Measurements from ENCODE around the gene FBLN2.

The FBLN2 gene

DNA sequence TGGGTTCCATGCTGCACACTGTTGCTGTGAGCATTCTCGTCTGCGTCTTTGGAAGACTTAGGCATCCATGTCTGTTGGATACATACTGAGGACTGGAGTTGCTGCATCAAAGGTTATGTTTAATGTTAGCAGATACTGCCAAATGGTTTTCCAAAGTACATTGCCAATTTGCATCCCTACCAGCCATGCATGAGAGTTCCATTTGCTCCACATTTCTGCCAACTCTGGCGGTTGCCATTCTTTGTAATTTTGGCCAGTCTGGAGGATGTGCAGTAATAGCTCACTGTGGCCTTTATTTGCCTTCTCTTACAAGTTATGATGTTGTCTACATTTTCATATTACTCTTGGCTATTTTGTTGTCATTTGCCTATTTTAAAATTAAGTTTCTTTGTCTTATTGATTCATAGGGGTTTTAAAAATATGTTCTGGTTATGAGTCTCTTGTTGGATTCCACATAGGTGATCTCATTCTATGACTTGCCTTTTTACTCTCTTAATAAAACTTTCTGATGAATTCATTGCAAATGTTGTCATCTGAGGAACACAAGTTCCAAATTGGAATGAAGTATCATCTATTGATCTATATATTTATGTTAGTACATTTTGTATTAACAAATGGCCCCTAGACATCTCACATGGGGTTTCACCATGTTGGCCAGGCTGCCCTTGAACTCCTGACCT, 42.1 kb downstream of the FBLN2 start:
- H3K9me3 Mint-ChIP-seq, result no peaks in the 10 kb centered on the region
- no peaks in the 10 kb centered on the region for H3K36me3 Mint-ChIP-seq
- no peak for DNase-seq (ENCODE audit: low spot score in 2 of 2)
- H3K4me1 Mint-ChIP-seq, result no peaks in the 10 kb centered on the region
- H3K27me3 Mint-ChIP-seq, result no peaks in the 10 kb centered on the region
- no peak for ATAC-seq (ENCODE audit: low read depth)
- no peak overlapping the region for H3K27ac Mint-ChIP-seq
- H3K4me3 Mint-ChIP-seq, result no peak overlapping the region

DNA sequence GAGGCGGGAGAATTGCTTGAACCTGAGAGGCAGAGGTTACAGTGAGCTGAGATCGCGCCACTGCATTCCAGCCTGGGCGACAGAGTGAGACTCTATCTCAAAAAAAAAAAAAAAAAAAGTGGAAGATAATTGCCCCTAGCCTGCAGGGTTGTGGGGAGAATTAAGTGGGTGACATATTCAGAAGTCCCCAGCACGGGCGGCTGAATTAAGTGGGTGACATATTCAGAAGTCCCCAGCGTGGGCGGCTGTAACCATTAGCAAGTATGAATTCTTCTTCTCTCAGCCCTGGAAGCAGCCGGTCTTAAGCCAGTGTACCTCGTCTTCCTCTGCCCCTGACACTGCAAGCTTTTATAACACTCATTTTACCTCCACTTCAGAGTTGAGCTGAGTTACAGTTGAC, 44.7 kb downstream of the FBLN2 start:
- Mint-ChIP-seq H3K9me3 (no peaks in the 10 kb centered on the region), H3K4me3 (no peak overlapping the region), H3K27me3 (peaks cover 2% of the 10 kb centered on the region), H3K36me3 (no peaks in the 10 kb centered on the region), H3K4me1 (no peaks in the 10 kb centered on the region), H3K27ac (no peak overlapping the region)
- ATAC-seq (ENCODE audit: low read depth) (no peak), DNase-seq (ENCODE audit: low spot score in 2 of 2) (no peak)

DNA sequence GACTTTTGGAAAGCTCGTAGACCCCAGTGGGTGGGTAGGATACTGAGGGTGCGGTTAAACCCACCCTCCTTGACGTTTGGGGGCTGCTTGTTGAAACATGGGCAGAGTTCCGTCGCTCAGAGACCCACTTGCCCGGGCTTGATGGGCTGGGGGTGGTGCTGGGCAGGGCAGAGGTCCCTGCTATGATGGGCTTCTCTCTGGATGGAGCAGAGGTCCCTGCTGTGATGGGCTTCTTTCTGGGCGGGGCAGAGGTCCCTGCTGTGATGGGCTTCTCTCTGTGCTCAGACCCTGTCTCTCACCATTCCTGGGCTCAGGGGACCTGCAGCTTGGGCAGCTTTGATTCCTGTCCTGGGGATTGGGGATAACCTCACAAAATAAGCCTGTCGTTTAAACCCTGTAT, 45.2 kb downstream of the FBLN2 start:
- no peak overlapping the region for H3K4me3 Mint-ChIP-seq

DNA sequence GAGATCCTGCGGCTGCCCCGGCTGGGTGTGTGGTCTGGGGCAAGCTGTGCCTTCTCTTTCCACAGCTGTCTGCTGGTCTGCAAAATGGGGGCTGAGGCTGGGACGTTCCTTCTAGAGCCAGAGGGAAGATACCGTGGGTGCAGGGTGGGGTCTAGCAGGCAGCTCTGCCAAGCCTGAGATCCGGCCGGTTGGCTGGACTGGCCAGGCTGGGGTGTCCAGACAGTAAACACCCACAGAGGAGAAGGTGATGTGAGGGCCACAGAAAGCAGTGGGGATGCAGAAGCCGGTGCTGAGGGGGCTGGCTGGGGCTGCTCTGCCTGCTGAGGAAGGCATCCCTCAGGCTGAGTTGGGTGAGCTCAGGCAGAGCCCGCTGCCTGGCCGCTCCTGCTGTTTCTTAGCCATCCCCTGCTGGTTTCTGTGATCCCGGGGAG, 46.1 kb downstream of the FBLN2 start:
- DNase-seq (ENCODE audit: low spot score in 2 of 2) (no peak), ATAC-seq (ENCODE audit: low read depth) (no peak)
- Mint-ChIP-seq H3K4me1 (no peaks in the 10 kb centered on the region), H3K4me3 (no peak overlapping the region), H3K9me3 (no peaks in the 10 kb centered on the region), H3K27me3 (peaks cover 8% of the 10 kb centered on the region), H3K27ac (no peak overlapping the region), H3K36me3 (peaks cover 3% of the 10 kb centered on the region)

More for the DNA sequence above, 45.2 kb downstream of the FBLN2 start:
- ATAC-seq (ENCODE audit: low read depth) (no peak), DNase-seq (ENCODE audit: low spot score in 2 of 2) (no peak)
- Mint-ChIP-seq H3K27me3 (peaks cover 7% of the 10 kb centered on the region), H3K4me1 (no peaks in the 10 kb centered on the region), H3K27ac (no peak overlapping the region), H3K36me3 (peaks cover under 1% of the 10 kb centered on the region), H3K9me3 (no peaks in the 10 kb centered on the region)

DNA sequence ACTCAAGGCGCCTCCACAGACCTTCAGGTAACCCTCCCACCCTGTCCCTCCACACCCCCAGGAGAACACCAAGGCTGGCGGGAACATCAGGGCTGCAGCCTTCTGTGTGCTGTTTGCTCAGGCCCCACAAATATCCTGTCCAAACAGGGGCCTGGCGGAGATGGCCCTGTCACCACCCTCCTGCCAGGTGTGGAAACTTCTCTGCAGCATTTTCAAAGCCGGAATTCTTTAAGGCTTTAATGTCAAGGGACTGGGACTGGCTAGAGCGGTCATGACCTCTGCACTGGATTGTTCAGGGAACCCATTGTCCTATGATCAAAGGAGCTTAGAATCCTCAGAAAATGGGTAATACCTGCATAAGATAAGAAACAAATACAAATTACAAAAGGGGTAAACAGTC, 46.6 kb downstream of the FBLN2 start:
- no peak for ATAC-seq (ENCODE audit: low read depth)
- DNase-seq (ENCODE audit: low spot score in 2 of 2), result no peak
- H3K27me3 Mint-ChIP-seq, result peaks cover 8% of the 10 kb centered on the region
- H3K27ac Mint-ChIP-seq, result no peak overlapping the region
- no peak overlapping the region for H3K4me3 Mint-ChIP-seq
- no peaks in the 10 kb centered on the region for H3K9me3 Mint-ChIP-seq
- peaks cover 3% of the 10 kb centered on the region for H3K36me3 Mint-ChIP-seq
- no peaks in the 10 kb centered on the region for H3K4me1 Mint-ChIP-seq

DNA sequence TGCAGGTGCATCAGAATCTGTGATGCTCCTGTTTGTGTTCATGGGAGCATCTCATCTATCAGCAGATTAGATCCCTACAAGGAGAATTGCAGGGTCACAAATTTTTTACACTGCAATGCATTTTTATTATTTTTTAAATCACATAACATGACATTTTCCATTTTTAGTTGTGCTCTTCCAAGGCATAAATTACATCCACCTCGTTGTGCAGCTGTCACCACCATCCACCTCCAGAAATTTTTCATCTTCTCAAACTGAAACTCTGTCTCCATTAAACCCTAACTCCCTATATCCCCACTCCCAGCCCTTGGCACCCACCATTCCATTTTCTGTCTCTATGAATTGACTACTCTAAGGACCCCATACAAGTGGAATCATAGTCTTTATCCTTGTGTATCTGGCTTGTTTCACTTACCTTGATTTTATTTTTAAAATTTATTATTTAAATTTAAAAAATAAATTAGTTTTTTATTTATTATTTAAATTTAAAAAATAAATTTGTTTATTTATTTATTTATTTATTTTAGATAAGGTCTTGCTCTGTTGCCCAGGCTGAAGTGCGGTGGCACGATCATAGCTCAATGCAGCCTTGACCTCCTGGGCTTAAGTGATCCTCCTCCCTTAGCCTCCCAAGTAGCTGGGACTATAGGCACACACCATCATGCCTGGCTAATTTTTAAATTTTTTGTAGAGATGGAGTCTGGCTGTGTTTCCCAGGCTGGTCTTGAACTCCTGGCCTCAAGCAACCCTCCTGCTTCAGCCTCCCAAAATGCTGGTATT, 47.7 kb downstream of the FBLN2 start:
- ATAC-seq (ENCODE audit: low read depth) (no peak), DNase-seq (ENCODE audit: low spot score in 2 of 2) (no peak)
- Mint-ChIP-seq H3K36me3 (peaks cover 3% of the 10 kb centered on the region), H3K27ac (no peak overlapping the region), H3K27me3 (peaks cover 8% of the 10 kb centered on the region), H3K4me3 (no peak overlapping the region), H3K4me1 (no peaks in the 10 kb centered on the region), H3K9me3 (no peaks in the 10 kb centered on the region)

DNA sequence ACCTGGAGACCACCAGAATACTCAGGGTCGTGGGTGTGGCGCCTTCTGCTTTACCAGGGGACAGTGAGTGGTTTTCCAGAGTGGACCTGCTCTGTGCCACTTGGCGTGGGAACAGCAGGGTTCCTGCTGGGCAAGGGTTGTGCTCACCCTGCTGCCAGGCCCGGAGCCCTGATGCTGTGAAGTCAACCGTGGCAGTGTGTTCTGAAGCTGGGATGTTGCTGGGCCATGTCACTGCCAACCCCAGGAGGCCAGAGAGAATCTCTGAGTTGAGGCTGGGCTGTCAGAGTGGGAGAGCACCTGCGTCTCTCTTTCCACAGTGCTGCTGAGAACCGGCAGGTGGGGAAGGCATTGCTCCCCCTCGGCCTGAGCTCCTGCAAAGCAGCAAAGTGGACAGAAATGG, 48.7 kb downstream of the FBLN2 start:
- Mint-ChIP-seq H3K4me3 (no peak overlapping the region), H3K9me3 (no peaks in the 10 kb centered on the region), H3K27ac (no peak overlapping the region), H3K27me3 (peaks cover 8% of the 10 kb centered on the region), H3K36me3 (peaks cover 3% of the 10 kb centered on the region), H3K4me1 (no peaks in the 10 kb centered on the region)
- DNase-seq (ENCODE audit: low spot score in 2 of 2) (no peak), ATAC-seq (ENCODE audit: low read depth) (no peak)

DNA sequence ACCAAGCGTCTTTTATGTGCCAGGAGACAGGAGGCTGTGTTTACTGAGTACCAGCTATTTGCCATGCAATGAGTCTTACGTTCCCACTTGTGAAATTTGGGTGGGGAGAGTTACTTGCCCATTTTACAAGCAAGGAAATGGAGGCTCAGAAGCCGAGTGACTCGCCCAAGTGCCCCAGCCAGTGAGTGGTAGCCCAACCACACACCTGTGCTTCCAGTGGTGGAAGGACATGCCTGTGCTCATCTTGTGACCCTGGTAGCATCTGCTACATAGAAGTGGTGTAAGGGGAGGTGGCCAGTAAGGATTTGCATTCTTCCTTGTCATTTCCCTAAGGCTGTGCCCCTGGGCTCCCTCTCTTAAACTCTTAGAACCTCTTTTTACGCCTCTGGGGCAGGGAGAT, 49.3 kb downstream of the FBLN2 start:
- ATAC-seq (ENCODE audit: low read depth) (no peak), DNase-seq (ENCODE audit: low spot score in 2 of 2) (no peak)
- H3K4me1 Mint-ChIP-seq, result no peaks in the 10 kb centered on the region
- peaks cover 8% of the 10 kb centered on the region for H3K27me3 Mint-ChIP-seq
- no peak overlapping the region for H3K4me3 Mint-ChIP-seq
- no peaks in the 10 kb centered on the region for H3K9me3 Mint-ChIP-seq
- no peak overlapping the region for H3K27ac Mint-ChIP-seq
- peaks cover 3% of the 10 kb centered on the region for H3K36me3 Mint-ChIP-seq

DNA sequence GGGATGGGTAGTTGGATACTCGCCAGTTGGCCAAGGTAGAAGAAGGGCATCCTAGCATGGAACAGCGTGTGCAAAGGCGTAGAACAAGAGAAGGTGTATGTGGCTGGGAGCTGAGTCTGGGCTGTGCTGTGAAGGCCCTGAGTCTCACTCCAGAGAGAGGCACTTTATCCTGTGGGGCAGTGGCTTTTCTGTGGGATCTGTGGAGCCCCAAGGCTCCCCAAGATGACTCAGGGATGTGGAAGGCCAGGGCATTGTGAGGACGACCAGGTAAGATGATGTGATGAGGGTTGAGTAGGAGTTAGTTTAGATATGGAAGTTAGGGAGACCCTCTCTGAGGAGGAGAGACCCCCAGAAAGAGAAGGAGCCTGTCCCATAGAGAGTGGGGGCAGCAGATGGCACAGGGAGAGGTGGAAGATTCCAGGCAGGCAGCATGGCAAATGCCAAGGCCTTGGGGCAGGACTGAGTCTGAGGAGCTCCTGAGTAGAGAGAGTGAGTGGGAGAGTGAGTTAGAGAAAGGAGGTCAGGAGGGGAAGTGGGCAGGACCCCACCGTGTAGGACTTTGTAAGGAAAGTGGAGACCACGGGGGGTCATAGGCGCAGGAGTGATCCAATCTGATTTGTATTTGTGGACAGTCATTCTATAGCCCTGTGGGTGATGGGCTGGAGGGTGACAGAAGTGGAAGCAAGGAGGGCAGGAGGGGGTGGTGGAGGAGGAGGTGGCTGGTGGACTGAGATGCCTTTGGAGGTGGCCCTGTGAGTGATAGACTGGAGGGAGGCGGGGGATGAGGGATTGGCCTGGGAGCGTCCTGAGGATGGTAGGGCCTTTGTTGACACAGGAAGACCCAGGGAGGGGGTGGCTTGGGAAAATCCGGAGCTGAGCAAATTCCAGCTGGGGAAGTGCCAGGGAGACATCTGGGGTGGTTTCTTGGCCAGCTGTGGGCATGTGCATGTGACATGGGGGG, 50.3 kb downstream of the FBLN2 start:
- DNase-seq (ENCODE audit: low spot score in 2 of 2) (no peak), ATAC-seq (ENCODE audit: low read depth) (no peak)
- H3K27ac Mint-ChIP-seq, result no peak overlapping the region
- peaks cover 3% of the 10 kb centered on the region for H3K36me3 Mint-ChIP-seq
- no peaks in the 10 kb centered on the region for H3K9me3 Mint-ChIP-seq
- H3K4me1 Mint-ChIP-seq, result no peaks in the 10 kb centered on the region
- H3K4me3 Mint-ChIP-seq, result no peak overlapping the region
- H3K27me3 Mint-ChIP-seq, result peaks cover 8% of the 10 kb centered on the region

DNA sequence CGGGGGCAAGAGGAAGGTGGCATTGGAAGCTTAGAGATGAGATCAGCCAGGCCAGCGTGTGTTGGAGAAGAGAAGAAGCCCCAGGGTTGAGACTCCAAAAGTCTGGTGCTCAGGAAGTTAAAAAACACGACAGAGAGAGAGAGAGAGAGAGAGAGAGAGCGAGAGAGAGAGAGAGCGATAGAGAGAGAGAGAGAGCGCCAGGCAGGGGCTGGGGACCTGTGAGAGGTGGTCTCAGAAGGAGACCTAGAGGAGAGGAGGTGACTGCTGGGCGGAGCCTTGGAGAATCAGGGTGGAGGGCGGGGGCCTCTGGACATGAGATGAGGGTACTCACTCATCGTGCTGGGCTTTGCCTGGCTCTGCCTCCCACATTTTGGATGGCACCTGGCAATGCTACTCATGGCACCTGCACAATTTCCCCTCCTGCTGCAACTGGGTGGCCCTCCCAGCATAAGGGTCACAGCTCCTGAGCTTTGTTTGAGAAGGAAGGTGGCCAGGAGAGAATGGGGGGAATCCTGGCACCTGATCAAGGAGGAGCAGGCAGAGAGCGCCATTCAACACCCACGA, 51.0 kb downstream of the FBLN2 start:
- H3K27me3 Mint-ChIP-seq, result peaks cover 8% of the 10 kb centered on the region
- peaks cover 3% of the 10 kb centered on the region for H3K36me3 Mint-ChIP-seq
- H3K9me3 Mint-ChIP-seq, result no peaks in the 10 kb centered on the region
- no peak for DNase-seq (ENCODE audit: low spot score in 2 of 2)
- ATAC-seq (ENCODE audit: low read depth), result no peak
- no peaks in the 10 kb centered on the region for H3K4me1 Mint-ChIP-seq
- H3K4me3 Mint-ChIP-seq, result no peak overlapping the region
- H3K27ac Mint-ChIP-seq, result no peak overlapping the region

DNA sequence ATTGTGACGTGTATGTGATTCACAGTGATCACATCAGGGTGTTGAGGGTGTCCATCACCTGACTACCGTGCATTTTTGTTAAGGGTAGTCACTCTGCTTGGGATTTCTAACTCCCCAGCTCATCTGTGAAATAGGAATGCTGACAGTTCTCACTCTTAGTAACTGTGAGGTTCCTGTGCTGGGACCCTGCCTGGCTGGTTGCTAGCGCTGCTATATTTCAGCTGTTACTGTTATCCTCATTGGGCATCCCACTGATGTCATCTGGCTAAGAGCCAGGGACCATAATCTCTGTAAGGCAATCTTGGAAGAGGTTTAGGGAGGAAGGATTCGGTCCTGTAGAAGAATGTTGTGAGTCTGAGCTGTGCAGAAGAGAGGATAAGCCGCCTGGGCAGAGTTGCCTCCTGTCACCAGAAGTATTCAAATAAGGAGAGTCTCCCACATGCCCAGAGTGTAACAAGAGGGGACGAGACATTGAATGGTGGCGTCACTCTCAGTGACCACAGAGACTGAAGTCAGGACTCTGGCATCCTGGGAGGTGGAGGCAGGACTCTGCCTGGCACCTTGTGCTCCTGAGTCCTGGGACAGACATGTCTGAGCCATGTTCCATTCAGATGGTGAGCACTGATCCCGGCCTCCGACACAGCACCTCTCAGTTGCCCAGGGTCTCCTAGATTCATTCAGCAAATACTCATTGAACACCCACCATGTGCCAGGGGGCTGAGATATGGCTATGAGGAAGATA, 52.2 kb downstream of the FBLN2 start:
- Mint-ChIP-seq H3K27ac (no peak overlapping the region), H3K36me3 (peaks cover 3% of the 10 kb centered on the region), H3K4me3 (no peak overlapping the region), H3K9me3 (no peaks in the 10 kb centered on the region), H3K4me1 (no peaks in the 10 kb centered on the region), H3K27me3 (peaks cover 13% of the 10 kb centered on the region)
- DNase-seq (ENCODE audit: low spot score in 2 of 2) (no peak), ATAC-seq (ENCODE audit: low read depth) (no peak)

DNA sequence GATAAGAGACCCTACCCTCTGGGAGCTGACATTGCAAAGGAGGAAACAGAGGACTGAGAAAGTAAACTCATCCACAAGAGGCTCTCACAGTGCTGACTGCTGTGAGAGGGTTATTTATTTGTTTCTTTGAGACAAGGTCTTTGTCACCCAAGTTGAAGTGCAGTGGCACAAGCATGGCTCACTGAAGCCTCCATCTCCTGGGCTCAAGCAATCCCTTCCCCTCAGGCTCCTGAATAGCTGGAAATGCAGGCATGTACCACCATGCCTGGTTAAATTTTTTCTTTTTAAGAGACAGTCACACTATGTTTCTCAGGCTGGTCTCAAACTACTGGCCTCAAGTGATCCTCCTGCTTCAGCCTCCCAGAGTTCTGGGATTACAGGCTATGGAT, 52.8 kb downstream of the FBLN2 start:
- Mint-ChIP-seq H3K4me1 (no peaks in the 10 kb centered on the region), H3K4me3 (no peak overlapping the region), H3K27ac (no peak overlapping the region), H3K9me3 (no peaks in the 10 kb centered on the region), H3K27me3 (peaks cover 11% of the 10 kb centered on the region), H3K36me3 (peaks cover 3% of the 10 kb centered on the region)
- ATAC-seq (ENCODE audit: low read depth) (no peak), DNase-seq (ENCODE audit: low spot score in 2 of 2) (no peak)

DNA sequence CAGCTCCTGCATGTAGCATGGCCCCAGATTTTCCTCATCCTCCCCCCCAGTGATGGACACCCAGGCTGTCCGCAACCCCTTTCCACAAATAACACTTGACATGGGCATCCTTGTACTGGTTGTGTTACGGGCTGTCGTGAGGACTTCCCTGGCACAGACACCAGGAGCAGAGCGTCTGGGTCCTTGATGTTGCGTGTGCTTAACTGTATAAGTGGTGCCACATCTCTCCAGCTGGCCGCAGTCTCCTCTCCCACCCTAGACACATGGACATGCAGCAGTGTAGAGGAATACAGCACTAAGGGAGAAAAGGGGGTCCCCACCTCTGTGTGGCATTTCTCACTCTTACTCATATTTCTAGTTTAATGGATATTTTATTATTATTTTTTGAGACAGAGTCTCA, 56.6 kb downstream of the FBLN2 start:
- Mint-ChIP-seq H3K9me3 (peaks cover 3% of the 10 kb centered on the region), H3K4me1 (no peaks in the 10 kb centered on the region), H3K27me3 (peaks cover 14% of the 10 kb centered on the region), H3K36me3 (peaks cover 2% of the 10 kb centered on the region), H3K27ac (no peak overlapping the region), H3K4me3 (no peak overlapping the region)
- DNase-seq (ENCODE audit: low spot score in 2 of 2) (no peak), ATAC-seq (ENCODE audit: low read depth) (no peak)
